Sigmoid colon (tissue), 7 donors: ENCODE results near the gene SPDYE4. TPM values are rescaled to one million over a fixed set of nuclear protein-coding genes. Genes with fewer than 3 reads are reported as not detected.

Source experiments
- DNase-seq: peaks from one replicate; pipeline ENCODE4 v3.0.0-alpha.2; 2019
- H3K27ac ChIP-seq, 4 donors: fragments of 200-600 bp; sonication (generic); one replicate each; pipeline ENCODE4 v1.5.1; 2016 to 2019; ENCODE audit warnings: mild to moderate bottlenecking in 1 of 4
- H3K27me3 ChIP-seq, 3 donors: fragments of 200-600 bp; sonication (generic); one replicate each; pipeline ENCODE4 v1.5.1; 2019; ENCODE audit warnings: mild to moderate bottlenecking in 1 of 3
- H3K36me3 ChIP-seq, 4 donors: fragments of 200-600 bp; sonication (generic); one replicate each; pipeline ENCODE4 v1.5.1; 2016 to 2019
- H3K4me1 ChIP-seq, 4 donors: fragments of 200-600 bp; sonication (generic); one replicate each; pipeline ENCODE4 v1.5.1; 2017 to 2019
- H3K4me3 ChIP-seq, 4 donors: fragments of 200-600 bp; sonication (generic); one replicate each; pipeline ENCODE4 v1.5.1; 2017 to 2019; ENCODE audit warnings: mild to moderate bottlenecking in 2 of 4, moderate library complexity in 1 of 4
- H3K9me3 ChIP-seq, 4 donors: fragments of 200-600 bp in 3 of 4; sonication (generic) in 3 of 4; one replicate each; pipeline versions ENCODE4 v1.5.1 to v1.6.1; 2013 to 2019
- EP300 ChIP-seq, 4 donors: sonication (generic); formaldehyde crosslinking; IDR thresholded peaks; one replicate each; pipeline ENCODE4 v1.6.1; 2017; ENCODE audit warnings: antibody characterized with exemption in 4 of 4
- POLR2A ChIP-seq, 2 donors: fragments of 450-650 bp; IDR thresholded peaks; one replicate each; pipeline ENCODE4 v1.6.1; 2016; ENCODE audit warnings: antibody characterized with exemption in 2 of 2, mild to moderate bottlenecking in 2 of 2, moderate library complexity in 2 of 2
- POLR2AphosphoS5 ChIP-seq, 4 donors: sonication (generic); formaldehyde crosslinking; IDR thresholded peaks; one replicate each; pipeline ENCODE4 v1.6.1; 2017; ENCODE audit warnings: antibody characterized with exemption in 4 of 4
- WGBS, 2 donors: extraction: QIAGEN DNeasy Blood & Tissue Kit; methylation state at CpG; one replicate each; pipeline ENCODE4 v1.1.7; 2013; 5-methylcytosine and 5-hydroxymethylcytosine counted together
- intact Hi-C: fragments of 100-400 bp; cut with DNase I; formaldehyde crosslinking; loops from one replicate; pipeline ENCODE4 v1.15.1; 2023
- polyA plus RNA-seq, 3 donors: library from polyadenylated mRNA; stranded (reverse); fragments of 200-250 nt; gene quantifications; one replicate each; pipeline ENCODE4 v1.2.3, GENCODE V29; 2013
- total RNA-seq, 4 donors: library from RNA; depleted of rRNA; stranded (reverse); fragments of >200 nt; gene quantifications; one replicate each; pipeline ENCODE4 v1.1.0, GENCODE V29; 2016
- TF ChIP-seq, protein P1 (sequence below), 4 experiments: fragments of 450-650 bp in 3 of 4; fragments of 200-600 bp in 1 of 4; IDR thresholded peaks; one replicate each; pipeline ENCODE4 v1.5.1; 2016 to 2019; ENCODE audit warnings: antibody characterized with exemption in 4 of 4, mild to moderate bottlenecking in 3 of 4, moderate library complexity in 2 of 4
- donor health status: healthy with polysubstance abuse.
- donor health status: Bipolar disorder and iron deficiency.
- donor health status: healthy.

SPDYE4 gene
- total and polyA plus RNA-seq, 7 donors, result not detected

DNA sequence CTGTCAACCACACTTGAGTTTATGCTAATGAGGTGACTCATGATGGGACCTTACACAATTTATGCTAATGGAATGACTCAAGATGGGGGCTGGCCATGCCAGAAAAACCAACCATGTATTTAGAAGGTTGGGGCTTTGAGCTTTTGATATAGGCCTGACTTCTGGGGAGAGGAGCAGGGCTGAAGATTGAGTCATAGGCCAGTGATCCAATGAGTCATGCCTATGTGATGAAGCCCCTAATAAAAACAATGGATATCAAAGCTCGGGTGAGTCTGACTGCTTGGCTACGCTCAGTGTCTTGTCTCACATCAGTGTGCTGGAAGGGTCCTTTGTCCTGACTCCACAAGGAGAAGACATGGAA, 33.5 kb upstream of the SPDYE4 start:
- Histone ChIP-seq H3K36me3 (no peaks in the 10 kb centered on the region), H3K9me3 (peaks cover 0 to 5% (median 0%) of the 10 kb centered on the region in 4 donors), H3K4me1 (no peaks in the 10 kb centered on the region), H3K4me3 (no peak overlapping the region), H3K27me3 (no peaks in the 10 kb centered on the region), H3K27ac (no peak overlapping the region)
- WGBS, 2 donors, result 92 to 93% methylated on average over 2 of the region's 2 CpGs
- DNase-seq, result no peak
- intact Hi-C loops, result no loop called here
- TF ChIP-seq, protein P1, sequence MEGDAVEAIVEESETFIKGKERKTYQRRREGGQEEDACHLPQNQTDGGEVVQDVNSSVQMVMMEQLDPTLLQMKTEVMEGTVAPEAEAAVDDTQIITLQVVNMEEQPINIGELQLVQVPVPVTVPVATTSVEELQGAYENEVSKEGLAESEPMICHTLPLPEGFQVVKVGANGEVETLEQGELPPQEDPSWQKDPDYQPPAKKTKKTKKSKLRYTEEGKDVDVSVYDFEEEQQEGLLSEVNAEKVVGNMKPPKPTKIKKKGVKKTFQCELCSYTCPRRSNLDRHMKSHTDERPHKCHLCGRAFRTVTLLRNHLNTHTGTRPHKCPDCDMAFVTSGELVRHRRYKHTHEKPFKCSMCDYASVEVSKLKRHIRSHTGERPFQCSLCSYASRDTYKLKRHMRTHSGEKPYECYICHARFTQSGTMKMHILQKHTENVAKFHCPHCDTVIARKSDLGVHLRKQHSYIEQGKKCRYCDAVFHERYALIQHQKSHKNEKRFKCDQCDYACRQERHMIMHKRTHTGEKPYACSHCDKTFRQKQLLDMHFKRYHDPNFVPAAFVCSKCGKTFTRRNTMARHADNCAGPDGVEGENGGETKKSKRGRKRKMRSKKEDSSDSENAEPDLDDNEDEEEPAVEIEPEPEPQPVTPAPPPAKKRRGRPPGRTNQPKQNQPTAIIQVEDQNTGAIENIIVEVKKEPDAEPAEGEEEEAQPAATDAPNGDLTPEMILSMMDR (IDR thresholded peaks at IDR 0.05), result no peak
- TF ChIP-seq POLR2A (IDR thresholded peaks at IDR 0.05), result no peak
- no peak for TF ChIP-seq POLR2AphosphoS5 (IDR thresholded peaks at IDR 0.05)
- TF ChIP-seq EP300 (IDR thresholded peaks at IDR 0.05), result no peak

DNA sequence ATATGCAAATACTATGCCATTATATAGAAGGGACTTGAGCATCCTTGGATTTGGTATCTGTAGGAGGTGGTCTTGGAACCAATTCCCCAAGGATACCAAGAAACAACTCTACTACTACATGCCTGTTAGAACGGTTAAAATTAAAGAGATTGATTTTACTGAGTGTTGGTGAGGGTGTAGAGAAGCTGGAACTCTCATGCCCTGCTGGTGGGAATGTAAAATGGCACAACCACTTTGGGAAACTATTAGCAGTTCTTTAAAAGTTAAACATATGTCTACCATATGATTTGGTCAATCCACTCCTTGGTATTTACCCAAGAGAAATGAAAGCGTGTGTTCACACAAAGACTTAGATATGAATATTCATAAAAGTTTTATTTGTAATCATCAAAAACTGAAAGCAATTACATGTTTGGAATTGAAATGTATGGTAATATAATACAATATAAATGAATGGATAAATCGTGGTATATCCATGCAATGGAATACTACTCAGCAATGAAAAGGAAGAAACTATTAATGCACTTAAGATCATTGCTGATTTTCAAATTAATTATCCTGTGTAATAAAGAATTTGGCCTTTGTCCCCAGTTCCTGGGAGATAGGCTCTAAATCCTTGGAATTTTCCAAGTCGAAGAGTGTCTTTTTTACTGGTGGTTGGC, 33.0 kb upstream of the SPDYE4 start:
- WGBS, 2 donors, result 88 to 91% methylated on average over 4 of the region's 4 CpGs
- no peak for TF ChIP-seq POLR2AphosphoS5 (IDR thresholded peaks at IDR 0.05)
- TF ChIP-seq EP300 (IDR thresholded peaks at IDR 0.05), result no peak
- TF ChIP-seq, protein P1 (IDR thresholded peaks at IDR 0.05), result no peak
- no peak for TF ChIP-seq POLR2A (IDR thresholded peaks at IDR 0.05)
- peaks cover 0 to 5% (median 0%) of the 10 kb centered on the region in 4 donors for H3K9me3 ChIP-seq
- no peaks in the 10 kb centered on the region for H3K27me3 ChIP-seq
- H3K36me3 ChIP-seq, result no peaks in the 10 kb centered on the region
- no peaks in the 10 kb centered on the region for H3K4me1 ChIP-seq
- no peak for DNase-seq
- intact Hi-C loops, result no loop called here
- H3K27ac ChIP-seq, result no peak overlapping the region
- H3K4me3 ChIP-seq, result no peak overlapping the region

DNA sequence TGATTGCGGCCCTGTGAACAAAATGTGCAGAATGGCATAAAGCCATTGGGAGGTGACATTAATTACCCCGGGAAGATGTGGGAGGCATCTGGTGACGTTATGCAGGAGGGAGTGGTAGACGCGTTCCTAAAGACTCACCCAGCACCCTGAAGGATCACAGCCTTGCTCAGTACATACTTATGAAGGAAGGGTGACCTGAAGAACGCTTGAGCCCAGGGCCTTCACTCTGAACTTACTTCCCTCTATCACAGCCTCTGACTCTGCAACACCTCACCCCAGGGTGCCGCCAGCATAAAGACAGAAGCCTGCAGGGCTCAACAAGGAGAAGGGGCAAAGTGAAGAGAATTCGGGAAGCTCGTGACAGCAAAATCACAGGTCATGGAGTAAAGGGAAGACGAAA, 31.4 kb upstream of the SPDYE4 start:
- no peaks in the 10 kb centered on the region for H3K27me3 ChIP-seq
- H3K36me3 ChIP-seq, result no peaks in the 10 kb centered on the region
- no peaks in the 10 kb centered on the region for H3K4me1 ChIP-seq
- 41 to 64% methylated on average over 10 of the region's 10 CpGs for WGBS, 2 donors
- TF ChIP-seq, protein P1 (IDR thresholded peaks at IDR 0.05), result no peak
- TF ChIP-seq POLR2AphosphoS5 (IDR thresholded peaks at IDR 0.05) (no peak), POLR2A (IDR thresholded peaks at IDR 0.05) (no peak), EP300 (IDR thresholded peaks at IDR 0.05) (no peak)
- H3K9me3 ChIP-seq, result peaks cover 0 to 5% (median 0%) of the 10 kb centered on the region in 4 donors
- H3K27ac ChIP-seq, result no peak overlapping the region
- H3K4me3 ChIP-seq, result no peak overlapping the region
- no peak for DNase-seq
- intact Hi-C loops, result no loop called here

- Histone ChIP-seq H3K4me1 (no peaks in the 10 kb centered on the region), H3K9me3 (peaks cover 0 to 5% (median 0%) of the 10 kb centered on the region in 4 donors), H3K36me3 (no peaks in the 10 kb centered on the region), H3K27me3 (no peaks in the 10 kb centered on the region), H3K4me3 (no peak overlapping the region), H3K27ac (no peak overlapping the region)
- TF ChIP-seq, protein P1 (IDR thresholded peaks at IDR 0.05), result no peak
- TF ChIP-seq POLR2AphosphoS5 (IDR thresholded peaks at IDR 0.05) (no peak), EP300 (IDR thresholded peaks at IDR 0.05) (no peak), POLR2A (IDR thresholded peaks at IDR 0.05) (no peak)
- intact Hi-C loops, result no loop called here
- WGBS, 2 donors, result 27 to 63% methylated on average over 2 of the region's 2 CpGs
- DNase-seq, result no peak
Observed at GRCh38 chr17:8788998-8789397, 30.7 kb upstream of the SPDYE4 start.
